Measurements from ENCODE around the gene TNFRSF13B. TPM values are rescaled to one million over a fixed set of nuclear protein-coding genes. Genes with fewer than 3 reads are reported as not detected.
"Not testable (repeated sequence)": the region's sequence is repeated elsewhere in the genome, so short reads cannot be mapped to it uniquely, and the experiment has no call there.

The TNFRSF13B gene
- total RNA-seq, 1 donor from 2014 or later, result not detected

GRCh38 chr17:16900288-16900882 lies 71.5 kb downstream of the TNFRSF13B start:
- H3K4me1 Mint-ChIP-seq (ENCODE audit: low read depth), result peaks cover 21% of the 10 kb centered on the region
- TF ChIP-seq, protein P1, sequence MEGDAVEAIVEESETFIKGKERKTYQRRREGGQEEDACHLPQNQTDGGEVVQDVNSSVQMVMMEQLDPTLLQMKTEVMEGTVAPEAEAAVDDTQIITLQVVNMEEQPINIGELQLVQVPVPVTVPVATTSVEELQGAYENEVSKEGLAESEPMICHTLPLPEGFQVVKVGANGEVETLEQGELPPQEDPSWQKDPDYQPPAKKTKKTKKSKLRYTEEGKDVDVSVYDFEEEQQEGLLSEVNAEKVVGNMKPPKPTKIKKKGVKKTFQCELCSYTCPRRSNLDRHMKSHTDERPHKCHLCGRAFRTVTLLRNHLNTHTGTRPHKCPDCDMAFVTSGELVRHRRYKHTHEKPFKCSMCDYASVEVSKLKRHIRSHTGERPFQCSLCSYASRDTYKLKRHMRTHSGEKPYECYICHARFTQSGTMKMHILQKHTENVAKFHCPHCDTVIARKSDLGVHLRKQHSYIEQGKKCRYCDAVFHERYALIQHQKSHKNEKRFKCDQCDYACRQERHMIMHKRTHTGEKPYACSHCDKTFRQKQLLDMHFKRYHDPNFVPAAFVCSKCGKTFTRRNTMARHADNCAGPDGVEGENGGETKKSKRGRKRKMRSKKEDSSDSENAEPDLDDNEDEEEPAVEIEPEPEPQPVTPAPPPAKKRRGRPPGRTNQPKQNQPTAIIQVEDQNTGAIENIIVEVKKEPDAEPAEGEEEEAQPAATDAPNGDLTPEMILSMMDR (IDR thresholded peaks at IDR 0.05), result no peak
- DNase-seq (ENCODE audit: low spot score), result no peak
- H3K36me3 Mint-ChIP-seq (ENCODE audit: low read depth), result no peaks in the 10 kb centered on the region
- peaks cover 29% of the 10 kb centered on the region for H3K27me3 Mint-ChIP-seq (ENCODE audit: low read depth)
- H3K27ac Mint-ChIP-seq (ENCODE audit: unreplicated experiment), result no peak overlapping the region
- no peak overlapping the region for H3K4me3 Mint-ChIP-seq (ENCODE audit: unreplicated experiment)
- H3K9me3 Mint-ChIP-seq (ENCODE audit: low read depth), result no peaks in the 10 kb centered on the region

GRCh38 chr17:16897211-16897896 lies 74.6 kb downstream of the TNFRSF13B start:
- DNase-seq (ENCODE audit: low spot score); H3K36me3 Mint-ChIP-seq (ENCODE audit: low read depth); H3K27ac Mint-ChIP-seq (ENCODE audit: unreplicated experiment); H3K9me3 Mint-ChIP-seq (ENCODE audit: low read depth); H3K4me3 Mint-ChIP-seq (ENCODE audit: unreplicated experiment); H3K4me1 Mint-ChIP-seq (ENCODE audit: low read depth): not testable (repeated sequence)
- H3K27me3 Mint-ChIP-seq (ENCODE audit: low read depth), result peaks cover 23% of the 10 kb centered on the region

DNA sequence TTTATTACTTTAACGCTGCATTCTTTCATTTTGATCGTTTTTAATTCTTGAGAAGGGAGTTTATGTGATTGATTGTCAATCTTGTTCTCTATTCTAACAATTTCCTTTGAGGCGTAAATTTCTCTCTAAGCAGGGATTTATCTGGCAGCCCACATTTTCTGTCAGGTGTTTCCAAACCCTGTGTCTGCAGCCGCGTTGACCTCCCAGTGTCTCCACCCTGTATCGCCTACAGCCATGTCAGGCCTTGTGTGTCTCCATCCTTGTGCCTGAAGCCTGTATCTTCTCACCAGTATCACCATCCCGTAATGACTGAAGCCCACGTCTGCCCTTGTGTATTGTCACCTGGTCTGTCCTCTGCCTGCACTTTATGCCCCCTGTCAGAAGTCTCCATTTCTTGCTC lies 75.7 kb downstream of the TNFRSF13B start:
- DNase-seq (ENCODE audit: low spot score); H3K4me1 Mint-ChIP-seq (ENCODE audit: low read depth); H3K4me3 Mint-ChIP-seq (ENCODE audit: unreplicated experiment); H3K9me3 Mint-ChIP-seq (ENCODE audit: low read depth); H3K36me3 Mint-ChIP-seq (ENCODE audit: low read depth); H3K27ac Mint-ChIP-seq (ENCODE audit: unreplicated experiment): not testable (repeated sequence)
- peaks cover 13% of the 10 kb centered on the region for H3K27me3 Mint-ChIP-seq (ENCODE audit: low read depth)

GRCh38 chr17:16893527-16893926 lies 78.4 kb downstream of the TNFRSF13B start:
- H3K27me3 Mint-ChIP-seq (ENCODE audit: low read depth); H3K4me3 Mint-ChIP-seq (ENCODE audit: unreplicated experiment); DNase-seq (ENCODE audit: low spot score); H3K27ac Mint-ChIP-seq (ENCODE audit: unreplicated experiment); H3K9me3 Mint-ChIP-seq (ENCODE audit: low read depth); H3K4me1 Mint-ChIP-seq (ENCODE audit: low read depth); H3K36me3 Mint-ChIP-seq (ENCODE audit: low read depth): not testable (repeated sequence)

GRCh38 chr17:16892876-16893454 lies 79.0 kb downstream of the TNFRSF13B start:
- not testable (repeated sequence) for H3K27ac Mint-ChIP-seq (ENCODE audit: unreplicated experiment); H3K36me3 Mint-ChIP-seq (ENCODE audit: low read depth); H3K4me1 Mint-ChIP-seq (ENCODE audit: low read depth); DNase-seq (ENCODE audit: low spot score); H3K27me3 Mint-ChIP-seq (ENCODE audit: low read depth); H3K4me3 Mint-ChIP-seq (ENCODE audit: unreplicated experiment); H3K9me3 Mint-ChIP-seq (ENCODE audit: low read depth)

GRCh38 chr17:16889088-16889465 lies 82.8 kb downstream of the TNFRSF13B start:
- TF ChIP-seq, protein P1 (IDR thresholded peaks at IDR 0.05), result no peak
- no peak overlapping the region for H3K4me3 Mint-ChIP-seq (ENCODE audit: unreplicated experiment)
- H3K27ac Mint-ChIP-seq (ENCODE audit: unreplicated experiment), result no peak overlapping the region
- H3K9me3 Mint-ChIP-seq (ENCODE audit: low read depth), result no peaks in the 10 kb centered on the region
- no peaks in the 10 kb centered on the region for H3K36me3 Mint-ChIP-seq (ENCODE audit: low read depth)
- H3K4me1 Mint-ChIP-seq (ENCODE audit: low read depth), result no peaks in the 10 kb centered on the region
- no peak for DNase-seq (ENCODE audit: low spot score)
- no peaks in the 10 kb centered on the region for H3K27me3 Mint-ChIP-seq (ENCODE audit: low read depth)

Other genes starting within 250 kb of the TNFRSF13B start
- 197 to 352 TPM (median 345 TPM) in 3 replicates for gene MPRIP, start 70.3 kb upstream of the TNFRSF13B start, total RNA-seq
- gene PLD6, start 234.2 kb upstream of the TNFRSF13B start, total RNA-seq, result 0.55 to 0.68 TPM (median 0.64 TPM) in 3 replicates